Neural cell (in vitro differentiated cells): ENCODE measurements around the gene PSMG3. TPM values are rescaled to one million over a fixed set of nuclear protein-coding genes. Genes with fewer than 3 reads are reported as not detected.

ENCODE experiments used
- H2AFZ ChIP-seq: fragments of 200-600, 300-800 bp; sonication (generic), shearing (Covaris generic); 2 replicates; pipeline ENCODE4 v1.6.0; 2014; ENCODE audit warnings: low read depth, mild to moderate bottlenecking, antibody characterized with exemption, low read length, moderate library complexity
- H3F3A ChIP-seq: fragments of 200-600 bp; shearing (Covaris generic); 2 replicates; pipeline ENCODE4 v1.6.1; 2016; ENCODE audit warnings: mild to moderate bottlenecking, moderate library complexity, mixed read lengths, antibody characterized with exemption, low read length; ENCODE audit not compliant: insufficient read depth, poor library complexity, severe bottlenecking
- H3K27ac ChIP-seq: fragments of 200-600, 300-800 bp; sonication (generic), shearing (Covaris generic); 2 replicates; pipeline ENCODE4 v1.5.1; 2014; ENCODE audit warnings: mild to moderate bottlenecking, low read length, moderate library complexity
- H3K27me3 ChIP-seq: fragments of 300-800, 200-600 bp; sonication (generic), shearing (Covaris generic); 2 replicates; pipeline ENCODE4 v1.6.0; 2014; ENCODE audit warnings: mild to moderate bottlenecking, low read depth, low read length, moderate library complexity; ENCODE audit not compliant: insufficient read depth
- H3K36me3 ChIP-seq: fragments of 300-800, 200-600 bp; sonication (generic), shearing (Covaris generic); 2 replicates; pipeline ENCODE4 v1.5.1; 2014; ENCODE audit warnings: mild to moderate bottlenecking, antibody characterized with exemption, low read length, moderate library complexity; ENCODE audit not compliant: insufficient read depth
- H3K4me2 ChIP-seq: fragments of 300-800, 200-600 bp; sonication (generic), shearing (Covaris generic); 2 replicates; pipeline ENCODE4 v1.6.0; 2014; ENCODE audit warnings: mild to moderate bottlenecking, low read length
- H3K4me3 ChIP-seq: fragments of 300-800, 200-600 bp; sonication (generic), shearing (Covaris generic); 2 replicates; pipeline ENCODE4 v1.5.1; 2014; ENCODE audit warnings: mild to moderate bottlenecking, low read length, moderate library complexity
- H3K79me2 ChIP-seq: fragments of 200-600 bp; shearing (Covaris generic); replicated peaks from 2 replicates; pipeline ENCODE4 v1.6.0; 2014; ENCODE audit warnings: mild to moderate bottlenecking, low read length, moderate library complexity; ENCODE audit not compliant: insufficient read depth
- H3K9ac ChIP-seq: fragments of 300-800, 200-600 bp; sonication (generic), shearing (Covaris generic); 2 replicates; pipeline ENCODE4 v1.6.1; 2016; ENCODE audit warnings: mild to moderate bottlenecking, low read length, mixed read lengths
- H3K9me2 ChIP-seq: fragments of 200-600 bp; shearing (Covaris generic); 2 replicates; pipeline ENCODE4 v1.6.1; 2016; ENCODE audit warnings: mild to moderate bottlenecking, low read length, mixed read lengths; ENCODE audit not compliant: insufficient read depth
- H3K9me3 ChIP-seq: fragments of 200-600, 300-800 bp; sonication (generic), shearing (Covaris generic); 2 replicates; pipeline ENCODE4 v1.6.1; 2016; ENCODE audit warnings: mild to moderate bottlenecking, mixed run types, low read length, moderate library complexity, mixed read lengths
- H4K20me1 ChIP-seq: fragments of 200-600 bp; shearing (Covaris generic); 2 replicates; pipeline ENCODE4 v1.6.1; 2016; ENCODE audit warnings: mild to moderate bottlenecking, mixed run types; ENCODE audit not compliant: insufficient read depth
- EP300 ChIP-seq: fragments of 450-650 bp; conservative IDR thresholded peaks from 2 replicates; pipeline ENCODE4 v1.6.1; 2014; ENCODE audit warnings: antibody characterized with exemption, mild to moderate bottlenecking, moderate library complexity; ENCODE audit not compliant: poor library complexity, severe bottlenecking
- EZH2 ChIP-seq: fragments of 200-600, 300-800 bp; shearing (Covaris generic), sonication (generic); IDR thresholded peaks from 2 replicates; pipeline ENCODE4 v1.6.1; 2014; ENCODE audit warnings: antibody characterized with exemption, low read length, borderline replicate concordance, mild to moderate bottlenecking; ENCODE audit not compliant: insufficient read depth, poor library complexity, severe bottlenecking
- MXI1 ChIP-seq: fragments of 450-650 bp; conservative IDR thresholded peaks from 2 replicates; pipeline ENCODE4 v1.6.1; 2014; ENCODE audit warnings: antibody characterized with exemption, mild to moderate bottlenecking; ENCODE audit not compliant: poor library complexity, severe bottlenecking
- POLR2AphosphoS5 ChIP-seq: IDR thresholded peaks from 2 replicates; pipeline ENCODE4 v1.6.1; 2012
- RAD21 ChIP-seq: fragments of 450-650 bp; conservative IDR thresholded peaks from 2 replicates; pipeline ENCODE4 v1.6.1; 2014; ENCODE audit warnings: antibody characterized with exemption, mild to moderate bottlenecking, moderate library complexity
- SMC3 ChIP-seq: fragments of 450-650 bp; conservative IDR thresholded peaks from 2 replicates; pipeline ENCODE4 v1.6.1; 2014; ENCODE audit warnings: antibody characterized with exemption, mild to moderate bottlenecking, moderate library complexity; ENCODE audit not compliant: poor library complexity
- TAF1 ChIP-seq: IDR thresholded peaks from 2 replicates; pipeline ENCODE4 v1.6.1; 2012; ENCODE audit warnings: low read depth
- polyA plus RNA-seq: library from polyadenylated mRNA; depleted of rRNA; stranded (reverse); fragments of >200 nt; gene quantifications from 2 replicates; pipeline ENCODE4 v1.2.3, GENCODE V29; 2014
- TF ChIP-seq, protein P1 (sequence below): IDR thresholded peaks from 2 replicates; pipeline ENCODE4 v1.6.1; 2012; ENCODE audit warnings: borderline replicate concordance
- TF ChIP-seq, protein P2 (sequence below): fragments of 450-650 bp; IDR thresholded peaks from 2 replicates; pipeline ENCODE4 v1.5.1; 2014; ENCODE audit warnings: antibody characterized with exemption, mild to moderate bottlenecking, moderate library complexity; ENCODE audit not compliant: poor library complexity, severe bottlenecking

Gene PSMG3
- polyA plus RNA-seq, 1 donor from 2014 or later: 50.6 TPM

DNA sequence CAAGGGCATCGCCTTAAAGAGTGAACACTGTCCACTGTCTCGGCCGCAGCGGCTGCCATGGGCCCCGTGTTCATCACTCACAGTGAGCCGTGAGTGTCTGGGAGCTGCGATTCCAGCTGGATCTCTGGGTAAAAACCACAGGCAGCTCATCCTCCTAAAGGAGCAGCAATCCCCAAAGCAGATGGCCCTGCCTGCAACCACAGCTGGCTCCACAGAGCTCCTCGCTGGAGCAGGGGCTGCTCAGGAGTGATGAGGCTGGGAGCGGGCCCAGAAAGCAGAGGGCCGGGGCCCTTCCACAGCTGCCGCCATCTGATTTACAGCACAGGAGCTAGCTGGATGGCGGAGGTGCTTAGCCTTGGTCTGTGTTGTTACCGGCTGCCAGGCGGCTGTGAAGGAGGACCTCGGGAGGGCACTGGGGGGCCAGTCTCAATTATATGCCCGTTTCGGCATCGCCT lies 7.2 kb downstream of the PSMG3 start:
- H3K9me2 ChIP-seq: no peaks in the 10 kb centered on the region
- no peaks in the 10 kb centered on the region for H3K36me3 ChIP-seq
- H3K4me2 ChIP-seq: no peak overlapping the region
- H3K4me3 ChIP-seq: no peak overlapping the region
- H3K27ac ChIP-seq: no peak overlapping the region
- no peaks in the 10 kb centered on the region for H3K79me2 ChIP-seq
- TF ChIP-seq MXI1: no peak
- TF ChIP-seq RAD21: no peak
- TF ChIP-seq, protein P1, sequence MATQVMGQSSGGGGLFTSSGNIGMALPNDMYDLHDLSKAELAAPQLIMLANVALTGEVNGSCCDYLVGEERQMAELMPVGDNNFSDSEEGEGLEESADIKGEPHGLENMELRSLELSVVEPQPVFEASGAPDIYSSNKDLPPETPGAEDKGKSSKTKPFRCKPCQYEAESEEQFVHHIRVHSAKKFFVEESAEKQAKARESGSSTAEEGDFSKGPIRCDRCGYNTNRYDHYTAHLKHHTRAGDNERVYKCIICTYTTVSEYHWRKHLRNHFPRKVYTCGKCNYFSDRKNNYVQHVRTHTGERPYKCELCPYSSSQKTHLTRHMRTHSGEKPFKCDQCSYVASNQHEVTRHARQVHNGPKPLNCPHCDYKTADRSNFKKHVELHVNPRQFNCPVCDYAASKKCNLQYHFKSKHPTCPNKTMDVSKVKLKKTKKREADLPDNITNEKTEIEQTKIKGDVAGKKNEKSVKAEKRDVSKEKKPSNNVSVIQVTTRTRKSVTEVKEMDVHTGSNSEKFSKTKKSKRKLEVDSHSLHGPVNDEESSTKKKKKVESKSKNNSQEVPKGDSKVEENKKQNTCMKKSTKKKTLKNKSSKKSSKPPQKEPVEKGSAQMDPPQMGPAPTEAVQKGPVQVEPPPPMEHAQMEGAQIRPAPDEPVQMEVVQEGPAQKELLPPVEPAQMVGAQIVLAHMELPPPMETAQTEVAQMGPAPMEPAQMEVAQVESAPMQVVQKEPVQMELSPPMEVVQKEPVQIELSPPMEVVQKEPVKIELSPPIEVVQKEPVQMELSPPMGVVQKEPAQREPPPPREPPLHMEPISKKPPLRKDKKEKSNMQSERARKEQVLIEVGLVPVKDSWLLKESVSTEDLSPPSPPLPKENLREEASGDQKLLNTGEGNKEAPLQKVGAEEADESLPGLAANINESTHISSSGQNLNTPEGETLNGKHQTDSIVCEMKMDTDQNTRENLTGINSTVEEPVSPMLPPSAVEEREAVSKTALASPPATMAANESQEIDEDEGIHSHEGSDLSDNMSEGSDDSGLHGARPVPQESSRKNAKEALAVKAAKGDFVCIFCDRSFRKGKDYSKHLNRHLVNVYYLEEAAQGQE: no peak
- TF ChIP-seq EZH2: no peak
- no peak for TF ChIP-seq TAF1
- TF ChIP-seq EP300: no peak
- TF ChIP-seq SMC3: no peak
- TF ChIP-seq POLR2AphosphoS5: no peak
- TF ChIP-seq, protein P2, sequence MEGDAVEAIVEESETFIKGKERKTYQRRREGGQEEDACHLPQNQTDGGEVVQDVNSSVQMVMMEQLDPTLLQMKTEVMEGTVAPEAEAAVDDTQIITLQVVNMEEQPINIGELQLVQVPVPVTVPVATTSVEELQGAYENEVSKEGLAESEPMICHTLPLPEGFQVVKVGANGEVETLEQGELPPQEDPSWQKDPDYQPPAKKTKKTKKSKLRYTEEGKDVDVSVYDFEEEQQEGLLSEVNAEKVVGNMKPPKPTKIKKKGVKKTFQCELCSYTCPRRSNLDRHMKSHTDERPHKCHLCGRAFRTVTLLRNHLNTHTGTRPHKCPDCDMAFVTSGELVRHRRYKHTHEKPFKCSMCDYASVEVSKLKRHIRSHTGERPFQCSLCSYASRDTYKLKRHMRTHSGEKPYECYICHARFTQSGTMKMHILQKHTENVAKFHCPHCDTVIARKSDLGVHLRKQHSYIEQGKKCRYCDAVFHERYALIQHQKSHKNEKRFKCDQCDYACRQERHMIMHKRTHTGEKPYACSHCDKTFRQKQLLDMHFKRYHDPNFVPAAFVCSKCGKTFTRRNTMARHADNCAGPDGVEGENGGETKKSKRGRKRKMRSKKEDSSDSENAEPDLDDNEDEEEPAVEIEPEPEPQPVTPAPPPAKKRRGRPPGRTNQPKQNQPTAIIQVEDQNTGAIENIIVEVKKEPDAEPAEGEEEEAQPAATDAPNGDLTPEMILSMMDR: no peak
- H3K9ac ChIP-seq: no peak overlapping the region
- H2AFZ ChIP-seq: no peak overlapping the region
- H3K9me3 ChIP-seq: no peaks in the 10 kb centered on the region
- no peaks in the 10 kb centered on the region for H4K20me1 ChIP-seq
- H3K27me3 ChIP-seq: no peaks in the 10 kb centered on the region
- no peaks in the 10 kb centered on the region for H3F3A ChIP-seq

DNA sequence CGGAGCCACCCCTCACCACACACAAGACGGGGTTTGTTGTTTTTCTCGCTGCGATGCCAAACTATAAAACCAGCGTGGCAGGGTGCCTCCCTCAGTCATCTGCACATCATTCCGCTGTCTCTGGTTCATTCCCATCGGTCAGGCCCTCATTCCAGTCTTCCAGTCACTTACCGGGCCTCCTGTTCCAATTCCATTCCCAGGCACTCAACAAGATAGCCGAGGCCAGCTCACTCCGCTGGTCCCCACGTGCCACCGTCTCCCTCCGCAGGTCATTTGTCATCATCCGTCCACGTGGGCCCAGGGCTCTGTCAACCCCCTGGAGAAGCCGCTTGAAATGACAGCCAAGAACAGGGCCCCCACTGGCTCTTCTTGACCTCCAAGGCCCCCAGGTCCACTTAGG lies 7.7 kb downstream of the PSMG3 start:
- no peaks in the 10 kb centered on the region for H3K79me2 ChIP-seq
- H3K36me3 ChIP-seq: no peaks in the 10 kb centered on the region
- TF ChIP-seq EP300: no peak
- no peak for TF ChIP-seq POLR2AphosphoS5
- no peak for TF ChIP-seq RAD21
- TF ChIP-seq TAF1: no peak
- TF ChIP-seq, protein P1: no peak
- no peak for TF ChIP-seq SMC3
- no peak for TF ChIP-seq MXI1
- TF ChIP-seq, protein P2: no peak
- no peak for TF ChIP-seq EZH2
- no peak overlapping the region for H3K4me2 ChIP-seq
- H3K9ac ChIP-seq: no peak overlapping the region
- H3K27me3 ChIP-seq: no peaks in the 10 kb centered on the region
- H2AFZ ChIP-seq: no peak overlapping the region
- H3K27ac ChIP-seq: no peak overlapping the region
- no peaks in the 10 kb centered on the region for H3F3A ChIP-seq
- no peaks in the 10 kb centered on the region for H3K9me3 ChIP-seq
- no peak overlapping the region for H3K4me3 ChIP-seq
- H3K9me2 ChIP-seq: no peaks in the 10 kb centered on the region
- H4K20me1 ChIP-seq: no peaks in the 10 kb centered on the region
